ENCODE measurements around the gene TXNDC5. TPM values are rescaled to one million over a fixed set of nuclear protein-coding genes. Genes with fewer than 3 reads are reported as not detected.

Gene TXNDC5
- total RNA-seq, 4 donors from 2014 or later: 85.0 to 137 (median 110) TPM

- WGBS, 2 donors: 85 to 92% methylated on average over 1 of the region's 1 CpG
- Histone ChIP-seq H3K36me3 (no peaks in the 10 kb centered on the region), H3K27ac (no peak overlapping the region), H3K27me3 (no peaks in the 10 kb centered on the region), H3K4me1 (no peaks in the 10 kb centered on the region), H3K4me3 (no peak overlapping the region), H3K9me3 (no peaks in the 10 kb centered on the region)
- DNase-seq (ENCODE audit: low spot score in 2 of 2): no peak
- TF ChIP-seq POLR2A (IDR thresholded peaks at IDR 0.05): no peak
- no peak for TF ChIP-seq EP300 (IDR thresholded peaks at IDR 0.05)
- no peak for TF ChIP-seq CTCF (IDR thresholded peaks at IDR 0.05)
Measured at GRCh38 chr6:7916959-7917358, 6.4 kb upstream of the TXNDC5 start.

DNA sequence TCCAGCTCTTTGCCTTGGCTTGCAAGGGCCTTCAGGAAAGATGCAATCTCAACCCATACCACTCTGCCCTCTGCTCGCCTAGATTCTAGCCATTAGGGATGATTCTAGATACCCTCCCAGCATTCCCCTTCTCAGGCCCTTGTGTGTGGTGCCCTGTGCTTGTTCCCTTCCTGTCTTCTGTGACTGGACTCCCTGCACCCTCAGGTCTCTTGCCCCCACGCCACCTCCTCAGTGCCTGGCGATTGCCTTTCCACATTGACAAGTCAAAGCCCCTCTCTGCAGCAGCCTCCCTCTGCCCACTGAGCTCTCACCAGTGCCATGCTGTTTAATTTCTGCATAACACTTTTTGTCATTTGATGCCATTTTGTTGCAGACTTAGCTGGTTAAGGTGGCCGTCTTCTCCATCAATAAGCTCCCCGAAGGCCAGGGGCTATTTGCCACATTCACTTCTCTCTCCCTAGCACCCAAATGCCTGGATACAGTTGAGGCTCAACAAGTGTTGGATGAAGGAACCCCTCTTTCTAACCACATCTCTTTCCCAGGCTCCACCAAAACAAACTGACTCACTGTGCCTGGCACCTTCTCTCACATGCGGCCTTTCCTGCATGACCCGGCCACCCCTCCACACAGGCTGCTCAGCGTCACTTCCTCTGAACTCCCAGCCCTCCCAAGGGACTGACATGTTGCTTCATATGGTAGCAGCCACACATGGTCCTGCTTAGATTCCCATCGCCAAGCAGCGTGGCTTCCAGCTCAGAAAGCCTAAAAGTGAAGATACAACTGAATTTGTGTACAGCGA lies 4.6 kb upstream of the TXNDC5 start:
- Histone ChIP-seq H3K27me3 (no peaks in the 10 kb centered on the region), H3K9me3 (no peaks in the 10 kb centered on the region), H3K27ac (no peak overlapping the region), H3K4me3 (no peak overlapping the region), H3K4me1 (peaks cover 0 to 7% (median 0%) of the 10 kb centered on the region in 4 donors), H3K36me3 (no peaks in the 10 kb centered on the region)
- TF ChIP-seq POLR2A (IDR thresholded peaks at IDR 0.05) (no peak), CTCF (IDR thresholded peaks at IDR 0.05) (no peak), EP300 (IDR thresholded peaks at IDR 0.05) (peak in 1 of 2 donors; percentile 22)
- no peak for DNase-seq (ENCODE audit: low spot score in 2 of 2)
- 79 to 85% methylated on average over 11 of the region's 11 CpGs for WGBS, 2 donors

DNA sequence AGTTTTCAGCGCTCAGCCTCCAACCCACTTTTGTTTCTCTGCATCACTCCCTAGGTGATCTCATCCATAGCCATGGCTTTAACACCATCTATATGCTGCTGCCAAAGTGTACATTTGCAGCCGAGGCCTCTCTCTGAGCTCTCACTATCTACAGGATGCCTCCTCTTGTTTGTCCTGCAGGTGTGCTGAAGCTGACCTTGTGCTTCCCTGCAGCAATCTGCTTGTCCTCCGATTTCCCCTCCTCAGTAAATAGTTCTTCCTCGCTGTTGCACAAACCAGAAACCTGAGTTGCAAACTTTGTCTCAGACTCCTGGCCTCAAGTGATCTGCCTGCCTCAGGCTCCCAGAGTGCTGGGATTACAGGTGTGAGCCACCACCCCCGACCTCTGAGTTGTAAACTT lies 3.7 kb upstream of the TXNDC5 start:
- Histone ChIP-seq H3K4me3 (no peak overlapping the region), H3K27me3 (no peaks in the 10 kb centered on the region), H3K9me3 (no peaks in the 10 kb centered on the region), H3K4me1 (peaks cover 0 to 10% (median 2%) of the 10 kb centered on the region in 4 donors), H3K36me3 (no peaks in the 10 kb centered on the region), H3K27ac (no peak overlapping the region)
- TF ChIP-seq POLR2A (IDR thresholded peaks at IDR 0.05): no peak
- no peak for TF ChIP-seq CTCF (IDR thresholded peaks at IDR 0.05)
- TF ChIP-seq EP300 (IDR thresholded peaks at IDR 0.05): no peak
- DNase-seq (ENCODE audit: low spot score in 2 of 2): no peak
- 82% methylated on average over 5 of the region's 5 CpGs for WGBS, 2 donors

- TF ChIP-seq CTCF (IDR thresholded peaks at IDR 0.05) (no peak), EP300 (IDR thresholded peaks at IDR 0.05) (no peak), POLR2A (IDR thresholded peaks at IDR 0.05) (no peak)
- Histone ChIP-seq H3K27me3 (no peaks in the 10 kb centered on the region), H3K36me3 (no peaks in the 10 kb centered on the region), H3K27ac (no peak overlapping the region), H3K4me3 (no peak overlapping the region), H3K9me3 (no peaks in the 10 kb centered on the region), H3K4me1 (peaks cover 0 to 24% (median 8%) of the 10 kb centered on the region in 4 donors)
- 74 to 81% methylated on average over 8 of the region's 8 CpGs for WGBS, 2 donors
- DNase-seq (ENCODE audit: low spot score in 2 of 2): no peak
Measured at GRCh38 chr6:7912736-7913517, 2.3 kb upstream of the TXNDC5 start.

- H3K4me3 ChIP-seq: no peak overlapping the region
- H3K27ac ChIP-seq: peak overlapping the region in 2 of 4 donors; percentile 19 to 90
- DNase-seq (ENCODE audit: low spot score in 2 of 2): peak in 1 of 2 donors; percentile 38
- no peaks in the 10 kb centered on the region for H3K36me3 ChIP-seq
- TF ChIP-seq POLR2A (IDR thresholded peaks at IDR 0.05) (no peak), EP300 (IDR thresholded peaks at IDR 0.05) (peak in 1 of 2 donors; percentile 66), CTCF (IDR thresholded peaks at IDR 0.05) (no peak)
- H3K27me3 ChIP-seq: no peaks in the 10 kb centered on the region
- H3K4me1 ChIP-seq: peaks cover 0 to 33% (median 8%) of the 10 kb centered on the region in 4 donors
- 79 to 84% methylated on average over 6 of the region's 6 CpGs for WGBS, 2 donors
- H3K9me3 ChIP-seq: no peaks in the 10 kb centered on the region
Measured at GRCh38 chr6:7912024-7912423, 1.4 kb upstream of the TXNDC5 start.
